MCF 10A (cell line): ENCODE measurements around the gene DDO. TPM values are rescaled to one million over a fixed set of nuclear protein-coding genes. Genes with fewer than 3 reads are reported as not detected.

Source experiments
- BruUV-seq: library from RNA; stranded (reverse); fragments of 400-500 nt; replicated peaks from 2 replicates; lab custom pipeline; 2021; lab: Mats Ljungman, UMichigan
- CTCF ChIA-PET: fragments of 300-600 bp; sonication (Branson Sonifier 250); formaldehyde crosslinking; extraction: SDS; loops from one replicate; lab custom pipeline; 2021; ENCODE audit warnings: antibody characterized with exemption, inconsistent platforms; lab: Yijun Ruan, JAX
- POLR2A ChIA-PET: fragments of 300-600, 350-650 bp; sonication (Branson Sonifier 250); formaldehyde crosslinking; extraction: SDS; loops from one replicate; lab custom pipeline; 2020; ENCODE audit warnings: antibody characterized with exemption, inconsistent platforms; lab: Yijun Ruan, JAX
- DNase-seq: peaks from one replicate; pipeline ENCODE4 v3.0.0-alpha.2; 2018; ENCODE audit not compliant: unreplicated experiment
- H3K27ac Mint-ChIP-seq: one replicate; pipeline ENCODE4 v1.8.0; 2022; ENCODE audit warnings: mild to moderate bottlenecking, low read depth, mixed read lengths; ENCODE audit not compliant: unreplicated experiment
- H3K27me3 Mint-ChIP-seq: one replicate; pipeline ENCODE4 v1.8.0; 2022; ENCODE audit warnings: mixed read lengths; ENCODE audit not compliant: insufficient read depth, unreplicated experiment
- H3K36me3 Mint-ChIP-seq: one replicate; pipeline ENCODE4 v1.8.0; 2022; ENCODE audit warnings: mild to moderate bottlenecking, moderate library complexity, mixed read lengths; ENCODE audit not compliant: insufficient read depth, unreplicated experiment
- H3K4me1 Mint-ChIP-seq: one replicate; pipeline ENCODE4 v1.8.0; 2022; ENCODE audit warnings: mixed read lengths; ENCODE audit not compliant: insufficient read depth, unreplicated experiment
- H3K4me3 Mint-ChIP-seq: one replicate; pipeline ENCODE4 v1.8.0; 2022; ENCODE audit warnings: mild to moderate bottlenecking, moderate library complexity, mixed read lengths; ENCODE audit not compliant: unreplicated experiment
- H3K9me3 Mint-ChIP-seq: one replicate; pipeline ENCODE4 v1.8.0; 2022; ENCODE audit warnings: mixed read lengths; ENCODE audit not compliant: unreplicated experiment
- CTCF ChIP-seq: fragments of 200-600 bp; IDR thresholded peaks from one replicate; pipeline ENCODE4 v1.8.0; 2022; ENCODE audit warnings: antibody characterized with exemption, mild to moderate bottlenecking; ENCODE audit not compliant: unreplicated experiment
- intact Hi-C: fragments of 100-400 bp; cut with micrococcal nuclease; formaldehyde crosslinking; loops from 2 replicates; pipeline ENCODE4 v1.14.1; 2022
- total RNA-seq: library from RNA; stranded (reverse); gene quantifications from 2 replicates; pipeline ENCODE4 v1.2.3, GENCODE V29; 2022

DDO gene
- total RNA-seq, 1 experiment from 2014 or later, result not detected

DNA sequence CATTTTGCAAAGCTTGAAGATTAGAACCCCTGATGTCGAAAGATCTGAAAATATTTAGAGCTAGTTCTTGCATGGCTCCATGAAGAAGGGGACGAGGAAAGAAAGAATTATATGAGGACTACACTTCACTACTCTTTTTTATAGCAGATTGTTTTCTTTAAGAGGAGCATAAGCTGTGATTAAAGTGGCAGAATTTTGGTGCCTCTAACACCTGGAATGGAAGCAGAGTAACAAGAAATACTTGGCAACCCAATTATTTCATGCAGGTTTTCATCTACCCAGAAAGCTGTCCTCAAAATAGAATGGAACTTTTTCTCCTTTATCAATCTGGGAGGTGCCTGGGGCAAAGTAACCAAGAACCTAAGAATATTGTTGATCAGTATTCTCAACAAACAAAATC lies 61.2 kb downstream of the DDO start:
- ChIA-PET POLR2A (interaction anchor here (0.9 kb wide), 1 partner anchor 174 kb away, joined by 3 read pairs; no protein-coding TSS in a partner anchor), CTCF (interaction anchor here (0.7 to 1.4 kb wide), 3 partner anchors 11 to 807 kb away, joined by 3 to 5 read pairs (median 3); no protein-coding TSS in a partner anchor)
- Mint-ChIP-seq H3K27ac (no peak overlapping the region), H3K27me3 (peaks cover 22% of the 10 kb centered on the region), H3K4me1 (no peaks in the 10 kb centered on the region), H3K4me3 (no peak overlapping the region), H3K9me3 (no peaks in the 10 kb centered on the region), H3K36me3 (no peaks in the 10 kb centered on the region)
- TF ChIP-seq CTCF, result no peak
- intact Hi-C loops, result no loop called here
- BruUV-seq, result no TSS peak
- DNase-seq, result no peak

DNA sequence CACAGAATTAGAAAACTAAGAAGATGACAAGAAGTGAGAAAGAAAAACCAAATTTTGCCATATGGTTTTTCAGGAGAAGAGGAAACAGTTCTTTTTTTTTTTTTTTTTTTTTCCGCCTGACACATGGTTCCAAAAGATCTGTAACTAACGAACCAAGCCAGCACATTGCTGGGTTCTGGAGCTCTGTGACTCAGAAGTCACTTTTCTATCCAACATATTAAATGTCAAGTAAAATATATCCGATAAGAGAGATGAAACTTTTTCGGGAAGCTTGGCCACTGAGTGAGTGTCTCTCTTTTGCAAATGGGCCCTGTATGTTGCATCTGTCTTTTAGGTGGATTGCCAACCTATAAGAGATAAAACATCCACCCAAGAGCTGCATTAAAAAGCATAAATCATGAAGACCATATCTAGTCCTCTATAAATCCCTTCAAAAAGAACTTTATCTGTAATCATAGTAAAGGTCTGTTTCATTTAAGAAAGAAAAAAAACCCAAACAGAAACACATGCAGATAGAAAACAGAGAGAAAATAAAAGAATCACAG lies 61.8 kb downstream of the DDO start:
- no TSS peak for BruUV-seq
- Mint-ChIP-seq H3K36me3 (no peaks in the 10 kb centered on the region), H3K27me3 (peaks cover 15% of the 10 kb centered on the region), H3K4me1 (no peaks in the 10 kb centered on the region), H3K27ac (no peak overlapping the region), H3K4me3 (no peak overlapping the region), H3K9me3 (no peaks in the 10 kb centered on the region)
- POLR2A ChIA-PET, result interaction anchor here (0.7 kb wide), 1 partner anchor 175 kb away, joined by 3 read pairs; no protein-coding TSS in a partner anchor
- CTCF ChIA-PET, result interaction anchor here (0.7 to 1.4 kb wide), 2 partner anchors 37 to 806 kb away, joined by 3 read pairs; no protein-coding TSS in a partner anchor
- no peak for TF ChIP-seq CTCF
- intact Hi-C loops, result no loop called here
- no peak for DNase-seq

GRCh38 chr6:110352563-110353262 lies 62.7 kb downstream of the DDO start:
- Mint-ChIP-seq H3K9me3 (no peaks in the 10 kb centered on the region), H3K4me1 (no peaks in the 10 kb centered on the region), H3K4me3 (no peak overlapping the region), H3K27ac (no peak overlapping the region), H3K27me3 (peaks cover 11% of the 10 kb centered on the region), H3K36me3 (no peaks in the 10 kb centered on the region)
- no TSS peak for BruUV-seq
- TF ChIP-seq CTCF, result no peak
- intact Hi-C loops, result no loop called here
- DNase-seq, result no peak
- ChIA-PET CTCF (interaction anchor here (0.7 kb wide), 1 partner anchor 11 kb away, joined by 3 read pairs; no protein-coding TSS in a partner anchor), POLR2A (interaction anchor here (0.7 kb wide), 1 partner anchor 174 kb away, joined by 3 read pairs; no protein-coding TSS in a partner anchor)

DNA sequence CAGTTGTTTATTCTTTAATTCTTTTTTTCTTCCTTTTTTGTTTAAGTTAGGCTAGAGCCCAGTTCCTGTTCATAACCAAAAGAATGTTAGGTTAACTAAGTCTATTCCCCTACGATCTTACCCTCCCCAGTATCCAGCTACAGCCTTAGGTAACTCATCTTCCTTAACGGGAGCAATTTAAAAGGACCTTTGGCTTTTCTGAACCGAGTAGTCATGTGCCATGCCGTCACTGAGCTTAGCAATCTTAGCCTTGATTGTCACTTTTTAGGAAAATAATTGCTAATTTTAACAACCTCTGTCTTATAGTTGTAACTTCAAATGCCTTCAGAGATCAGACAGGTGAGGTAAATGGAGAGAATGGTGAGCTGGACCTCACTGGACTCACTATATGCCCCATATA lies 63.4 kb downstream of the DDO start:
- Mint-ChIP-seq H3K9me3 (no peaks in the 10 kb centered on the region), H3K27me3 (peaks cover 9% of the 10 kb centered on the region), H3K4me1 (no peaks in the 10 kb centered on the region), H3K27ac (no peak overlapping the region), H3K4me3 (no peak overlapping the region), H3K36me3 (no peaks in the 10 kb centered on the region)
- intact Hi-C loops, result no loop called here
- POLR2A ChIA-PET, result interaction anchor here (0.6 to 0.7 kb wide), 2 partner anchors 44 to 216 kb away, joined by 3 read pairs; no protein-coding TSS in a partner anchor
- no peak for TF ChIP-seq CTCF
- CTCF ChIA-PET, result no interaction called here
- DNase-seq, result no peak
- BruUV-seq, result no TSS peak
